ENCODE data around the gene SAP25.

DNA sequence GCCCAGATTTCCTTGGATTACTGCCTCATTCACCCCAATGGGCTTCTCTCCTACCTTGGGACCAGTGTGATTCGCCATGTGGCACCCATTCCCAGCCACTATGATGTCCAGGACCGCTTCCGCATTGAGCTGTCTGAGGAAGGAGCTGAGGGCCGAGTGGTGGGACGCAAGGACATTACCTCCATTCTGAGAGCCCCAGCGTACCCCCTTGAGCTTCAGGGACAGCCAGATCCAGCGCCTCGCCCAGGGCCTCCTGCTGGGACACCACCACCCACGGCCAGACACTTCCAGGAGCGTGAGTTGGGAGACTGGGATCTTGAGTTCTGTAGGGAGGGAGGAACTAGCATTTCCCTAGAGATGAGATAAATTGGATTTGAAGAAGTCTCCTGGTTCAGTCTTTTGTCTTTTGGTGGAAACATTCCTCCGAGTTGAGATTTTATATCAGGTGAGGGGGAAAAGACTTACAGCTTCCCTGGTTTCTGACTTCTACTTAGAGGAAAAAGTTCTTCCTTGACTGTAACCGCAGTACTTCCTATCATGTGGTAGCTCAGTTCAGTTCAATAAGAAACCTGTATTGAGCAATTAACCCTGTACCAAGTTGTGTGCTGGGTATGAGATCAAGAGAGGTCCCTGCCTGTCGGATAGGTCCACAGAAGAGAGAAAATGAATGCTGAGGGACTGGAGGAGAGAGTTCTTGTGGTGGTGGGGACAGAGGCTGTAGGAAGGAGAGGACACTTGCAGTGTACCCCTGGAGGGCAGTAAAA, 39.9 kb upstream of the SAP25 start:
- TF ChIP-seq, protein P1, sequence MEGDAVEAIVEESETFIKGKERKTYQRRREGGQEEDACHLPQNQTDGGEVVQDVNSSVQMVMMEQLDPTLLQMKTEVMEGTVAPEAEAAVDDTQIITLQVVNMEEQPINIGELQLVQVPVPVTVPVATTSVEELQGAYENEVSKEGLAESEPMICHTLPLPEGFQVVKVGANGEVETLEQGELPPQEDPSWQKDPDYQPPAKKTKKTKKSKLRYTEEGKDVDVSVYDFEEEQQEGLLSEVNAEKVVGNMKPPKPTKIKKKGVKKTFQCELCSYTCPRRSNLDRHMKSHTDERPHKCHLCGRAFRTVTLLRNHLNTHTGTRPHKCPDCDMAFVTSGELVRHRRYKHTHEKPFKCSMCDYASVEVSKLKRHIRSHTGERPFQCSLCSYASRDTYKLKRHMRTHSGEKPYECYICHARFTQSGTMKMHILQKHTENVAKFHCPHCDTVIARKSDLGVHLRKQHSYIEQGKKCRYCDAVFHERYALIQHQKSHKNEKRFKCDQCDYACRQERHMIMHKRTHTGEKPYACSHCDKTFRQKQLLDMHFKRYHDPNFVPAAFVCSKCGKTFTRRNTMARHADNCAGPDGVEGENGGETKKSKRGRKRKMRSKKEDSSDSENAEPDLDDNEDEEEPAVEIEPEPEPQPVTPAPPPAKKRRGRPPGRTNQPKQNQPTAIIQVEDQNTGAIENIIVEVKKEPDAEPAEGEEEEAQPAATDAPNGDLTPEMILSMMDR (IDR thresholded peaks at IDR 0.05; ENCODE audit: insufficient read depth, low read depth, low read length) = no peak
- TF ChIP-seq EZH2 (IDR thresholded peaks at IDR 0.05; ENCODE audit: insufficient read depth, low read length) = no peak

Data from astrocyte (in vitro differentiated cells and primary cell).